ENCODE data around the gene TMCO2. TPM values are rescaled to one million over a fixed set of nuclear protein-coding genes. Genes with fewer than 3 reads are reported as not detected.

Gene TMCO2
- total RNA-seq, 2 experiments from 2014 or later: not detected

DNA sequence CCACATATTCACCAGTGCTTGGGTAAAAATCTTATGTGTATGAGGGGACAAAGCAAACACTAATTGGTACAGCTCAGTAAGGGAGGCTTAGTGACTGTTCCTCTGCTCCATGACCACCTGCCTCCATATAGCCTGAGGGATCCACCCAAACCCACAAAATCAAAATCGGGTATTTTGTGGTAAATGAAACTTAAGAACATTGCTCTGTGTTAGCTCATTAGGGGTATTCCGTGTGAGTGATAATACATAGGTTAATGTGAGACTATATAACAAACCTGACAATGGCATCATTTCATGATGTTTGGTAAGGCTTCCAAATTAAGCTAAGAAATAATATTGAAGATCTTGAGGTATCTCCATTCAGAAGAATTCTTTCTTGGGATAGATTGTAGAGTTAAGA, 43.6 kb downstream of the TMCO2 start:
- CTCF ChIA-PET: interaction anchor here (0.7 to 1.4 kb wide), 4 partner anchors 147 to 338 kb away, joined by 3 to 6 read pairs (median 4); no protein-coding TSS in a partner anchor
- POLR2A ChIA-PET: no interaction called here

DNA sequence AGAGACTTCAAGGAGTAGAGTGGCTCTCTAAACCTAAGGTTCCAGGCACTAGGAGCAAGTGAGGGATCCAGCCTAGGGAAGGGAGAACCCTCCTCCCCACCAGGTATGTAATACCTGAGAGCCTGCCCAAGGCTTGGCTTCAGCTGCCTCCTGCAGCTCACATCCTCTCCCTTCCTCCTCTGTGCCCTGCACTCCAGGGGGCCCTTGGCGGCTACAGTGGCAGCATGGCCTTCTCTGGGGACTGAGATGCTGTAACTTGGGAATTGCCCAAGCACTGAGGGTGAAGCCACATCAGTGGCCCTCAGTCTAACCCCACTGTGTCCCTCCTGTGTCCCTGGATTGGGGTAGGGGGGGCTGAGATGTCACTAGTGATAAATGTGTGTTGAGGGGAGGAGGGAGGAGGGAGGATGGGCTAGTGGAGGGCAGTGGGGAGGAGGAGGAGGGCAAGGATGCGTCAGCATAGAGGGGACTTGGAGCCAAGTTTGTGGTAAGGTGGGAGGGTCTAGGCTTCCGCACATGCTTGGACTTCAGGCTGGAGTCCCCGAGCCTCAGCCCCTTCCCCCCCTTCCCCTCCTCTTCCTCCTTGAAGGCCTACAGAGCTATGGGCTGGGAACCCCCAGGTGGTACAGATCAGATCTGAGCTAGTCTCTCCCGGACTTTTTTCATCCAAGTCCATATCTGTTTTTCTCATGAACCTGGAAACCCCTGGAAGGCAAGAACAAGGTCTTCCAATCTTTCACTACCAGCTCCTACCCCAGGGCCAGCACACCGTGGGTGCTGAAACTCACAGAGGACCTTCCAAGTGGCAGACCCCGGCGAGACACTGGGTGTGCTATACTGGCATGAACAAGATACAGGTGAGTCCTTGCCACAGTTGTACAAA, 51.9 kb downstream of the TMCO2 start:
- ChIA-PET CTCF (interaction anchor here (2.6 kb wide), 1 partner anchor 39 kb away, joined by 5 read pairs; no protein-coding TSS in a partner anchor), POLR2A (no interaction called here)

DNA sequence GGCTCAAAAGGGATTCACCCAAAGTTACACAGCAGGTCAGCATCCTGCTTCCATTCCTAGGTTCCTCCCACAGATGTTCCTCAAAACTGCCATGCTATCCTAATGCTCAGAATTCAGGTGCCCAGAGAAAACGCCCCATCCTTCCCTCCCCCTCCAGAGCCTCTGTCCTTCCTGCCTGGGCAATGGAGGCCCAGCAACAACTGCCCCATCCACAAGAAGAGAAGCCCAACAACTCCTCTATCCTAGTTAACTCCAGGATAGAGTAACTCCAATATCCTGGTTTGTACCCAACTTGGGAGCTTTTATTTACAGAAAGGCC, 52.5 kb downstream of the TMCO2 start:
- POLR2A ChIA-PET: no interaction called here
- CTCF ChIA-PET: interaction anchor here (2.6 kb wide), 1 partner anchor 39 kb away, joined by 5 read pairs; no protein-coding TSS in a partner anchor

DNA sequence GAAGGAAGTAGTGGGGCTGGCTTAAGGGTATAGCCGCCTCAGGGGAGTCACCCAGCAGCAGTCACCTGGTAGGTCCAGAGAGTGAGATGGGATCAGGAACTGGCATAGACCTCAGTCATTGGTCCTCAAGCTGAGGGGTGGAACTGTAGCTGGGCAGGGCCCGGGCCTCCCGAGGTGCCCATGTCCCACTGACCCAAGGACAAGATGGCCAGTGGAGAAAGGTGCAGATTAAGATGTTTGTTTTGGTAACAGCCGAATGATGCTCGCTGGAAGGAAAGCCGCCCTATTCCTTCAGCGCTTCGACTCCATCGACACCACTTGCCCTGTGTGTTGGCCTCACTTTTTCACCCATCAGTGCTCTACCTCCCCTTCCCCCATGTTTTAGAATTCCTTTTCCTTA, 52.9 kb downstream of the TMCO2 start:
- ChIA-PET POLR2A (no interaction called here), CTCF (interaction anchor here (0.6 to 2.6 kb wide), 2 partner anchors 38 to 144 kb away, joined by 3 to 5 read pairs; no protein-coding TSS in a partner anchor)

DNA sequence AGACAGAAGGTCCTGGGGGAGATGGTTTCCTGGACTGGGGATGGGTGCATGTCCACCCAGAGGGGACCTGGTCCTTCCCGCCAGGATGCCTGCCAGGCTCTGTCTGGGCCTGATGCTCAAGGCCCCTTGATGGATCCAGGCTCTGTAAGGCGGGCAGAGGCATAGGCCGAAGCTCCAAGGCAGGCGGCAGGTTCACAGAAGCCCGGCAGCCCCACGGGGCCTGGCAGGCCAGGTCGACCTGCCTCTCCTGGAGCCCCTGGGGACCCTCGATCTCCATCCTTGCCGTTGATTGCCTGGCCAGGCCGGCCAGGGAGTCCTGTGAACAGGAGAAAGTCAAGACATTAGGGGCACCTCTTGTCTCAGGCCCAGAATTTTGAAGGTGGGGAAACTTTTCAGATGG, 53.3 kb downstream of the TMCO2 start:
- POLR2A ChIA-PET: interaction anchor here (0.6 kb wide), 1 partner anchor 23 kb away, joined by 9 read pairs; no protein-coding TSS in a partner anchor
- CTCF ChIA-PET: interaction anchor here (0.5 to 2.6 kb wide), 3 partner anchors 24 to 145 kb away, joined by 3 to 5 read pairs (median 4); no protein-coding TSS in a partner anchor

Other genes with a start within 250 kb of the TMCO2 start
- 100 to 1,000 TPM; 528 to 539 TPM for gene CAP1, start 207.2 kb upstream of the TMCO2 start, total RNA-seq
- gene PPT1, start 150.7 kb upstream of the TMCO2 start, total RNA-seq: 100 to 1,000 TPM; 119 to 127 TPM
- 10 to 100 TPM; 14.6 to 15.1 TPM for gene RLF, start 86.5 kb upstream of the TMCO2 start, total RNA-seq
- 10 to 100 TPM; 48.2 to 49.4 TPM for gene ZMPSTE24, start 10.3 kb downstream of the TMCO2 start, total RNA-seq
- gene COL9A2, start 69.3 kb downstream of the TMCO2 start, total RNA-seq: 1 to 10 TPM; 4.6 to 4.9 TPM
- gene SMAP2, start 125.8 kb downstream of the TMCO2 start, total RNA-seq: 100 to 1,000 TPM; 141 TPM
- 1 to 10 TPM; 4.2 to 4.6 TPM for gene ZFP69B, start 202.5 kb downstream of the TMCO2 start, total RNA-seq
- 1 to 10 TPM; 3.0 to 3.5 TPM for gene ZFP69, start 229.4 kb downstream of the TMCO2 start, total RNA-seq